ENCODE data around the gene NCKAP5L.

- TF ChIP-seq CTCF (conservative IDR thresholded peaks at IDR 0.05), result no peak
- no peak for TF ChIP-seq EZH2 (IDR thresholded peaks at IDR 0.05; ENCODE audit: low read depth)
Observed at GRCh38 chr12:49809906-49810389, 18.3 kb downstream of the NCKAP5L start.
